GM19240 (cell line): ENCODE measurements around the gene SLCO2A1.
"Not testable (repeated sequence)": the region's sequence is repeated elsewhere in the genome, so short reads cannot be mapped to it uniquely, and the experiment has no call there.

Source experiments
- DNase-seq: peaks from one replicate; pipeline ENCODE4 v3.0.0; 2011; ENCODE audit warnings: low spot score; ENCODE audit not compliant: insufficient read length

The SLCO2A1 gene

GRCh38 chr3:134029734-134030378 is at the start of gene SLCO2A1:
SLCO2A1 (minus strand) TSS chr3:134029925; CDS start chr3:134029802, 123 bp downstream.
- no peak for DNase-seq

GRCh38 chr3:134079111-134079547 is 49.4 kb upstream of the SLCO2A1 start:
- DNase-seq: no peak

GRCh38 chr3:134078169-134078831 is 48.6 kb upstream of the SLCO2A1 start:
- no peak for DNase-seq

GRCh38 chr3:134077649-134078161 is 48.0 kb upstream of the SLCO2A1 start:
- DNase-seq: no peak

GRCh38 chr3:134076851-134077250 is 47.1 kb upstream of the SLCO2A1 start:
- DNase-seq: no peak

- no peak for DNase-seq
Observed at GRCh38 chr3:134075846-134076245, 46.1 kb upstream of the SLCO2A1 start.

GRCh38 chr3:134075568-134075825 is 45.8 kb upstream of the SLCO2A1 start:
- DNase-seq: no peak

- DNase-seq: no peak
Observed at GRCh38 chr3:134074790-134075567, 45.3 kb upstream of the SLCO2A1 start.

- DNase-seq: no peak
Observed at GRCh38 chr3:134074001-134074789, 44.5 kb upstream of the SLCO2A1 start.

- DNase-seq: no peak
Observed at GRCh38 chr3:134073583-134073945, 43.8 kb upstream of the SLCO2A1 start.

GRCh38 chr3:134072881-134073582 is 43.3 kb upstream of the SLCO2A1 start:
- DNase-seq: no peak

GRCh38 chr3:134070281-134070680 is 40.6 kb upstream of the SLCO2A1 start:
- not testable (repeated sequence) for DNase-seq

GRCh38 chr3:134068429-134068828 is 38.7 kb upstream of the SLCO2A1 start:
- no peak for DNase-seq

GRCh38 chr3:134067531-134068161 is 37.9 kb upstream of the SLCO2A1 start:
- no peak for DNase-seq

GRCh38 chr3:134066651-134067530 is 37.2 kb upstream of the SLCO2A1 start:
- DNase-seq: no peak

GRCh38 chr3:134066158-134066541 is 36.4 kb upstream of the SLCO2A1 start:
- DNase-seq: no peak

GRCh38 chr3:134065252-134066157 is 35.8 kb upstream of the SLCO2A1 start:
- no peak for DNase-seq

- DNase-seq: no peak
Observed at GRCh38 chr3:134064081-134064480, 34.4 kb upstream of the SLCO2A1 start.
